ENCODE results near the gene NPHP4.

The NPHP4 gene

DNA sequence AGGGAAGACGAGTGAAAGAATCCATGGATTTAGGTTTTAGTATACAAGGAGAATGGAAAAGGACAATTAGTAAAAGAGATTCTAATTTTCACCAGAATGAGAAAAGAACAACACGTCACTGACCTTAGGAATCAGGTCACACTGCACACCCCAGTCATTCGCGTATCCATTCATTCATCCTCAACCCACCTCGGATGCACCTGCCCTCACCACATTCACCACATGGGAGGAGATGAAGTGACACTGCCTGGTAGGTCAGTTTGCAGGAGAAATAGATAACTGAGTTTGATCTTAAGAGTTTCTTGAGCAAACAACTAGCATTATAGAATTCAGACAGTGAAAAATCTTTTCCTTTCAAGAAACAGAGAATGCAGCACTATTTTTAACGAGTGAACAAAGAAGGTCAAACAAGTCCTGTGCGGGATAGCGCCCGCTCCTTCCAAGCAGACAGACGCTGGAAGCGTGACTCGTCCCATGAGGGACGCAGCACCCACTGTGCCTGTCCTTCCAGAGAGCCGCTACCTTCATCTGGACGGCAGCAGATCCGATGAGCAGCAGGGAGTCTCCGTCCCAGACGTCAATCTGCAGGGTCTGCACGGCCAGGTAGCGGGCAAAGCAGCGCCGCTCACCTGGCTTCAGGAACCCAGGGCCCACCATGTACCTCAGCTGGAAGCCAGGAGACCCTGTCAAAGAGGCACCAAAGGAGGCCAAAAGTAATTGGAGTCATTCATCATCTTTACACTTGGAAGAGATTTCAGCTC lies 101.7 kb downstream of the NPHP4 start:
- no peak for DNase-seq (ENCODE audit: low read depth)

DNA sequence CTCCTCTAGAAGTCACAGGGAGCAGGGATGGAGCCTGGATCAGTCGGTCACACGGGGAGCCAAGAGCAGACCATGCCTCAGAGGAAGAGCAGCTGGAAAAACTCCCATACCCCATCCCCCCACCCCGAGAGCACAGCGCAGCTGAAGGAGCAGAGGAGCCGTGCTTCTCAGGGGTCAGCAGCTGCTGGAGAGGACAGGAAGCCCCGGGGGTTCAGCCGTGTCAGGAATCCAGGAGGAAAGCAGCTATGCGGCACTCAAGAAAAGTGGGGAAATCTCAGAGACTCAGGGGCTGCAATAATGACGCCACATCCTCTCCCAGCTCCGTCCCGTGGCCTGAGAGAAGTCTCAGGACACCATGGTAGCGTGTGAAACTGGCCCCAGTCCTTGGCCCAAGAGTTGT lies 102.3 kb downstream of the NPHP4 start:
- DNase-seq (ENCODE audit: low read depth): no peak

GRCh38 chr1:5889462-5889861 lies 102.8 kb downstream of the NPHP4 start:
- no peak for DNase-seq (ENCODE audit: low read depth)

GRCh38 chr1:5888606-5889211 lies 103.5 kb downstream of the NPHP4 start:
- no peak for DNase-seq (ENCODE audit: low read depth)

DNA sequence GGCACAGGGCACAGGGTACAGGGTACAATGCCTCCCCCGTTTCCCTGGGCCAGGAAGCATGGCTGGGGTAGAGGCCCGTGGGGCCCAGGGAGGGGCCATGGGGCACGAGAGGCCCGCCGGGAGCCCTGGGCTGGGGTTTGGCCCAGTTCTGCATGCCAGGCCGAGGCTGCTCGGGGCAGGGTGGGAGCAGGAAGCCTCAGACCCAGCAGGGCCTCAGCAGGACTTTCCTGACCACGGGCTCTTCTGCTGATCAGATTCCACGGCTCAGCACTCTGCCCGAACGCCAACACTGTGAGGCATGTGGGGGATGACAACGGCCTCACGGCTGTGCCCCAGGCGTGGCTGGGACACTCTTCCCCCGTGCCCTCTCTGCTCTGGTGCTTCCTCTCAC lies 104.3 kb downstream of the NPHP4 start:
- DNase-seq (ENCODE audit: low read depth): no peak

DNA sequence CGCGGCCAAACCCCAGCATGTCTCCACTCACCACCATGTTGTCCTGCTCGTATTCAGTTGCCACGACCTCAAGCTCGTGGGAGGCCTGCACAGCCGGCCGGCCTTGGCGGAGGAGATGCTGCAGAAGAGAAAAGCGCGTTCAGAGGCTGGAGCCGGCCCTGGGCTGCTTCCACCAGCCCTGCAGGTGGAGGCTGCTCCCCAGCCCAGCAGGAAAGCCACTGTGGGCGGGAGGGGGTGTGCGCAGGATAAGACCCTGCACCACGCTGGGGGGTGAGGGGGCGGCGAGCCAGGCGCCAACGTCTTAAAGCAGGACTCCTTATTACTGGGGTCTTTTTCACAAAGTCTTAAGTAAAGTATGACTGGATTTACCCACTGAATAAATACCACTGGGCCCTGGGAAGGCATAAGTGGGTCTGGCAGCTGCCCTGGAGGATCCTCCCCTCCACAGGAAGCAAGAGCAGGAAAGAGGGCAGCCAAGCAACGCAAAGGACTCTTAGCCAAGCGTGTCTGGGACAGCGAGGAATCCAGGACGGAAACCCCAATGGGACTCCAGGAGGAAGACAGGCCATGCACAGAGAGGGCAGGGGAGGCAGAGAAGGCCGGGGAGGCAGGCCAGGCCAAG lies 104.8 kb downstream of the NPHP4 start:
- no peak for DNase-seq (ENCODE audit: low read depth)

GRCh38 chr1:5886541-5887348 lies 105.5 kb downstream of the NPHP4 start:
- no peak for DNase-seq (ENCODE audit: low read depth)

GRCh38 chr1:5886140-5886483 lies 106.1 kb downstream of the NPHP4 start:
- DNase-seq (ENCODE audit: low read depth): no peak

DNA sequence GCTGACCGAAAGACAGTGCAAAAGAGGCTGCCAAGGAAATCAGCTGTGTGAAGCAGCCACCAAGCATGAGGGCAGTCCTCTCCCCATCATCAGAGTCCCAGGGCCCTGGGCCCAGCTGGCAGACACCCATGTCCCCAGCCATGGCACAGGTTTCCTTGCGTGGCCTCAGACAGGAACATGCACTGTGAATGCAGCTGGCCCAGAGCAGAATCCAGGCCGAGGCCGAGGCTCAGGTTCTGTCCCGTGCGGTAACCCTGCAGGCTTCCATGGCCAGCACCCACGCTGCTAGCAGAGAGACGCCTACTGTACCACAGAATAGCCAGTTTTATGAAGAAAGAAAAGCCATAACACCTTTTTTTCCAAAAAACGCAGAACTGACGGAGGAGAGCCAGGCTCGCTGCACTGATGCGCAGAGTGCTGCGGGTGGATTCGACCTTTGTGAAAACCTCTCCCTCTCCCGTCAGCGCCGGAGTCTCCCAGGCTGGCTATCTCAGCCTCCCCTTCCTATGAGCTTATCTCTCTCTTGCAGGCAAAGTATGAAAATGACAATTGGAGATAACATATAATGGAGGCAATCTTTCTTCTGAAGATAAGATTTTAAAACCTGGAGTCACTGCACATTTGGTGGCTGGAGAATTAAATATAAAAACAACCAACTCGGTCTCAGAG lies 106.6 kb downstream of the NPHP4 start:
- no peak for DNase-seq (ENCODE audit: low read depth)

DNA sequence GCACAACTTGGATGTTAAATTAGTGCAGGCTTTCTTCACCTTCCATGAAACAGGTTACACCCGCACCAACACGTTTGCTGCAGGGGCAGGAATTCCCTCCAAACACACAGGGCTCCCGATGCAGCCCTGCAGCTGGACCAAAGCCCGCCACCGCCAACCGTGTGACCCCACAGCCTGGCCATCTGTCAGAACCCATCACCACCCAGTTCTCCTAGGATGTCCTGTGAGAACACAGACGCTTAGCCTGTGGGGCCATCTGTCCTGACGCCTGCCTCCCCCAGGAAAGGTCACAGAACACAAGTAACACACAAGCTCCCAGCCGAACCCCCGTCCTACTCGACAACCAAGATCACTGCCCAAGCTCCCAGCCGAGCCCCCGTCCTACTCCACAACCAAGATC lies 108.1 kb downstream of the NPHP4 start:
- no peak for DNase-seq (ENCODE audit: low read depth)

DNA sequence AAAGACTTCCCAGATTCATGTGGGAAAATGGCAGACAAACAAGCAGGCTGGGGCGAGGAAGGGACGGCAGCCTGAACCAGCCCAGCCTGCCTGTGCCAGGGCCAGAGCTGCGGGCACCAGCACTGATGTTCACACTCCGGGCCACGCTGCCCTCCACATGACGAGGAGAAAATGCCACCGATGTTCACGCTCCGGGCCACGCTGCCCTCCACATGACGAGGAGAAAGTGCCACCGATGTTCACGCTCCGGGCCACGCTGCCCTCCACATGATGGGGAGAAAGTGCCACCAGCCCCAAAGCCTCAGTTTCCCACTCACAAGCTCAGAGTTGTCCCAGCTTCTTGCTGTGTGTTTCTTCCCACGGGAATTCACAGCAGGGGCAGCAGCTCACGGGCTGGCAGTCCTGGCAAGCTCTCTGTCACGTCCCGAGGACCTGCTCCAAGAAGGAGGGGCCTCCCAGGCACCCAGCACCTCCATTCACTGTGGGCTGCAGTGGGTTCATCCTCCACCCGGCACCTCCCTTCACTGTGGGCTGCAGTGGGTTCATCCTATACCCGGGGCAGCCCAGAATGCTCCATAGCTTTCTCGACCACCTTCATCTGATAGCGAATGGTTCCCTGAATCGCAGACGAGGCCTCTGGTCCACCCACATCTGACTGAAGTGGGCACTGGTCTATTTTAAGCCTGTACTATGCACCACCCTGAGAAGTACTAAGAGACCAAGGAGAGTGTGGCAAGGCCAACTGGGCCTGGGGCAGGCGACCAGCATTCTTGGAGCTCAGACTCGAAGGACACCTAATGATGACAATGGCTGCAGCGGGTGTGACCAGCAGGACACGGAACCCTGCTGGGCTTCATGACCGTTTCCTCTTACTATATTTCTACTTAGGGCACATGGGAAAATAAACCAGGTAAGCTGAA lies 108.8 kb downstream of the NPHP4 start:
- DNase-seq (ENCODE audit: low read depth): no peak

DNA sequence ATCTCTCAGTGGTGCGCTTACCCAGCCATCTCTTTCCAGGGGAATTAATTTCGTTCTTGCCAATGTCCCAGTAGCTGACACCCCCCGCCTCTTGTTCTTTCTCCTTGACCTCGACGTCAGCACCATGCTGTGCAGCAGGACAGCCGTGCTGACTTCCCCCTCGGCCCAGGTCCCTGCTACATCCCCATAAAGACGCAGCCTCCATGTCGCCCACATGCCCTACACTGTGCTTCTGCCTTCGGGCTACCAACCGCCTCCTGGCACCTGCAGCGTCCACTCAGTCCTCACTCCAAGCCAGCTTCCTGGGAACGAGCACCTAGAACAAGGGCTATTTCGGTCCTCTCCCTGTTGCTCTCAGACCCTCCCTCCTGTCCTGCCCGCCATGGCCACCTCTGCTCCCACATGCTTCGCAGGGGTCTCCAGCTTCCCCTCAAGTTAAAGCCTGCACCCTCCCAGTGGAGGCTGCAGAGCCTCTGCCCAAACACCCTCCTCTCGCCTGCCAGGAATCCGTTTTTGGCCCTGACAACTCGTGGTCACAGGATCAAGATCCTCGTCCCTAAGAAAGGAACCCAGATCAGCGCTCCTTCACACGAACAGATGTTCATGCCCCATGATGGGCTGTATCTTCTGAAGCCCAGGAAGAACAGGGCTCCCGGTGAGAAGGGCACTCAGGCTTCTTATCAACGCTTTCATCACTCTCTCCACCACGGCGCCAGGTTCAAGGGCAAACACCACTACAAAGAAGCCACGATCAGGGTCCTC lies 109.7 kb downstream of the NPHP4 start:
- DNase-seq (ENCODE audit: low read depth): no peak

- DNase-seq (ENCODE audit: low read depth): no peak
Observed at GRCh38 chr1:5881526-5882222, 110.6 kb downstream of the NPHP4 start.

- DNase-seq (ENCODE audit: low read depth): no peak
Observed at GRCh38 chr1:5880630-5881405, 111.4 kb downstream of the NPHP4 start.

DNA sequence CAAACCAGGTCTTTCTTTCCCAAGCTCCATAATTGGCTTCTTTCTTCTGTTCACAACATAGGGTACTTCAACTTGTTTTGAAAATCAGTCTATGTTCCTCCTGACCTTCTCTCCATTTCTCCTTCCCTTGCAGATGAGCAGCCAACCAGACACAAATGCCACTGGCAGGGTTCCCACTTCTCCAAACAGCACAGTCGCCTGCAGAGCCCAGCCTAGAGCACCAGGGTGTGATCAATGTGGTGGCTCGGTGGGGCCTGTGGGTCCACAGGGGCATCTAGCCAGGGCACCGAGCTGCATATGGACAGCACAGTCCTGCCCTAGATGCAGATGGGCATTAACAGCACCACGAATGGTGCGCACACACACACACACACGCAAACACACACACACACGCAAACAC lies 112.8 kb downstream of the NPHP4 start:
- no peak for DNase-seq (ENCODE audit: low read depth)

GRCh38 chr1:5878971-5879370 lies 113.3 kb downstream of the NPHP4 start:
- no peak for DNase-seq (ENCODE audit: low read depth)

DNA sequence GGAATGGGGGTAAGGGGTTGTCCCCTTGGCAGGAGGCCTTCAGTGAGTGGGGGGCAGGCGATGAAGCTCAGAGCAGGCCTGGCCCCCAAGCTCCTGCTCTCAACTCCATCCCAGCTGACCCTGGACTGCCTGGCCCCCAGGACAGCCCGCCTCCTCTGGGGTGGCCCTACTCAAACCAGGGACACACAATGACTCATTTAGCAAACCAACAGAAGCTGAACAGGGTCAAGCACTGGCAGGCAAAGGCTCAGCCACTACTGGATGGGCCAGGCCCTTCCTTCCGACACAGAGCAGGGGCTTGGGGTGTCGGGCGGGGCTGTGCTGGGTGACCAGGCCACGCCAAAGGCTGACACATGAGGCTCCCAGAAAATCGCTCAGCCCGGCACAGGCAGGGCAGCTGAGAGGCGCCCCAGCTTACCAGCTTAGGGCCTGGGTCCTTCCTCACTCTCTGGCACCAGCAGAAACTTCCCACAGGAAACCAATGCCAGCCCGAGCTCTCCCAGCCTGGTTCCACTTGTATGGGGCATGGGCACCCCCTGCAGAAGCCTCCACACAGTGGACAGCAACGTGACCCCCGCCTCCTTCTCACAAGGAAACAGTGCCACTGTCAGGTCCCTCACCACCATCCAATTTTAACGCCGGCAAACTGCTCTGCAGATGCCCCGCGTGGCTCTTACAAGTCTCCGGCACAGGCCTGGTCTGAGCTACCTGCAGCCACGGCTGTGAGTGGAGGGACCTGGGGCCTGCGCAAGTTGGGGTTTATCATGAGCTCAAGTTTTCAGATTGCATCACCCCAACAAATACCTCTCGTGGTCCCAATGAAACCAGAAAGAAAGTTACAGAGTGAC lies 114.3 kb downstream of the NPHP4 start:
- DNase-seq (ENCODE audit: low read depth): no peak

DNA sequence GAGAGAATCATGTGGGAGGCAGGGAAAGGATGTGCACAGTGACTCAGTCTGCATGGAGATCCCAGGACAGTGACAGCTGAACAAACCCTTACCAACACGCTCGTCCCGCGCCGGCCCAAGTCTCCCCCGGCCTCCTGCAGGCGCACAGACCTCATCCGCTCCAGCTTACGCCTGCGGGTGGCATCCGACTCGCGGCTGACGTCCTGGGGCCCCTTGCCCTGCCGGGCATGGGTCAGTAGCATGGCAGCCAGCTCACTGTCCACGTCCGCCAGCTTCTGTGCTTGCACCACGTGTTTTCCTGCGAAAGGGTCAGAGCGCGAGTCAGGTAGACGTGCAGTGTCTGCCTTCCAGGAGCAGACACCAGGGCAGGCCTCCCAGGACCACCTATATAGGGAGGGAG lies 115.2 kb downstream of the NPHP4 start:
- no peak for DNase-seq (ENCODE audit: low read depth)
